NK-92 (cell line): ENCODE data around the gene ENTPD8.

ENCODE experiments used
- DNase-seq: peaks from one replicate; lab custom pipeline; 2025; ENCODE audit not compliant: unreplicated experiment; lab: John Stamatoyannopoulos, UW

Gene ENTPD8

GRCh38 chr9:137447722-137448601 lies 6.8 kb upstream of the ENTPD8 start:
- no peak for DNase-seq

- DNase-seq, result no peak
Measured at GRCh38 chr9:137446851-137447471, 5.8 kb upstream of the ENTPD8 start.

- DNase-seq, result no peak
Measured at GRCh38 chr9:137445930-137446431, 4.8 kb upstream of the ENTPD8 start.

- no peak for DNase-seq
Measured at GRCh38 chr9:137445275-137445807, 4.2 kb upstream of the ENTPD8 start.

- no peak for DNase-seq
Measured at GRCh38 chr9:137444106-137444790, 3.1 kb upstream of the ENTPD8 start.

GRCh38 chr9:137441935-137442321 lies 771 bp upstream of the ENTPD8 start:
- DNase-seq, result no peak

GRCh38 chr9:137439158-137439714 lies 1.9 kb downstream of the ENTPD8 start:
- DNase-seq, result no peak

- DNase-seq, result no peak
Measured at GRCh38 chr9:137438591-137439157, 2.5 kb downstream of the ENTPD8 start.

- no peak for DNase-seq
Measured at GRCh38 chr9:137437691-137438590, 3.2 kb downstream of the ENTPD8 start.

- no peak for DNase-seq
Measured at GRCh38 chr9:137436761-137437600, 4.2 kb downstream of the ENTPD8 start.

- DNase-seq, result no peak
Measured at GRCh38 chr9:137435980-137436760, 5.0 kb downstream of the ENTPD8 start.

GRCh38 chr9:137435381-137435891 lies 5.7 kb downstream of the ENTPD8 start:
- DNase-seq, result no peak

GRCh38 chr9:137434498-137435380 lies 6.4 kb downstream of the ENTPD8 start:
- no peak for DNase-seq

GRCh38 chr9:137433916-137434431 lies 7.2 kb downstream of the ENTPD8 start:
- DNase-seq, result no peak

GRCh38 chr9:137433349-137433915 lies 7.7 kb downstream of the ENTPD8 start:
- no peak for DNase-seq

GRCh38 chr9:137432687-137433348 lies 8.3 kb downstream of the ENTPD8 start:
- DNase-seq, result no peak
